Activated T-helper 1 cell treated with Interleukin-2 at 50 U/mL for 16 hours (primary cell): Measurements from ENCODE around the gene BAHD1.
"Not testable (repeated sequence)": the region's sequence is repeated elsewhere in the genome, so short reads cannot be mapped to it uniquely, and the experiment has no call there.

Experiments used
- DNase-seq: peaks from one replicate; pipeline ENCODE4 v3.0.0-alpha.2; 2020; ENCODE audit warnings: low read depth

Gene BAHD1

DNA sequence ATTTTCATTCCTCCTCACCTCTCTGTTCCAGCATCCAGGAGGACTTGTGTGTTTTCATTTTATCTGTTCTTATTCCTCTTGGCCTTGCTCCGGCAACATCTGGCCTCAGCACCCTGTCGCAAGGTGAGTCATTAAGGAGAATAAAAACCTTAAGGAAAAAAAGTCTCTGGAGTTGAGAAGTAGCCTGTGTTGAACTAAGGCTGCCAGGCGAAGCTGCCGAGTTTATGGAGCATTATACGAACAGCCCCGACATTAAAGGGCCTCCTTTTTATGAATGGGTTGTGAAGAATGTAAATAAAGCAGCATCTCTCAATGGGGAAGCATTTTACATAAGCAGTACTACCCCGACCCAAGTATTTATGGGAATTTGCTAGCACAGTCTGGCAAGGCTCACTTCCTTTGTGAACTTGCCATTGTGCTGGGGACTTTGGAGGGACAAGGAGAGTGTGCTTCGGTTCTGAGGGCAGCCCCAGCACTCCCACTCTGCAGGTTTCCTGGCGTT, 4.7 kb downstream of the BAHD1 start:
- no peak for DNase-seq

GRCh38 chr15:40446144-40446543, 5.4 kb downstream of the BAHD1 start:
- DNase-seq = no peak

DNA sequence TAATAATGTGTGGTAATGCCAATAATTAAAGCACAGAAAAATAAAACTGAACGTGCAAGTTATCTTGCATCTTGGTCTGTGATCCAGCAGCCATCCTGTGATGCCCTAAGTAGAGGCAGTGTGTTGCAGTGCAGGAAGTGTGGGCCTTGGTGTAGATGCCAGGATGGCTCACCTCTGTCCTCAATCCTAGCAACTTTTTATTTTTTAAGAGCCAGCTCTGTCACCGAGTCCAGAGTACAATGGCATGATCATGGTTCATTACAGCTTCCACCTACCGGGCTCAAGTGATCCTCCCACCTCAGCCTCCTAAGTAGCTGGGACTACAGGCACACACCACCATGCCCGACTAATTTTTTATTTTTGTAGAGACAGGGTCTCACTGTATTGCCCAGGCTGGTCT, 7.6 kb downstream of the BAHD1 start:
- no peak for DNase-seq

DNA sequence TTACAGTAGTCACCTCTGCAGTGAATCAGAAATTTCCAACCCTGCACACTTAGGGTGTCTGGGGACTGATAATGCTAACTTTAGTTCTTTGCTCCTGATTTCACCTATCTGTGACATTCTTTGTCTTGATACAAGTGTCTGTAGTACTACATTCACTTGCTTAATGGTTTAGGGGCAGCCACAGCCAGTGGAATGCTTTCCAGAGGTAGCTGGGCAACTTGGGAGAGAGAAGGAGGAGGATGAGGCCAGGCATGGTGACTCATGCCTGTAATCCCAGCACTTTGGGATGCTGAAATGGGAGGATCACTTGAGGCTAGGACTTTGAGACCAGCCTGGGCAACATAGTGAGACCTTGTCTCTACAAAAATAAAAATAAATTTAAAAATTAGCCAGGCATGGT, 8.5 kb downstream of the BAHD1 start:
- DNase-seq = no peak

GRCh38 chr15:40450047-40450446, 9.3 kb downstream of the BAHD1 start:
- DNase-seq = no peak

DNA sequence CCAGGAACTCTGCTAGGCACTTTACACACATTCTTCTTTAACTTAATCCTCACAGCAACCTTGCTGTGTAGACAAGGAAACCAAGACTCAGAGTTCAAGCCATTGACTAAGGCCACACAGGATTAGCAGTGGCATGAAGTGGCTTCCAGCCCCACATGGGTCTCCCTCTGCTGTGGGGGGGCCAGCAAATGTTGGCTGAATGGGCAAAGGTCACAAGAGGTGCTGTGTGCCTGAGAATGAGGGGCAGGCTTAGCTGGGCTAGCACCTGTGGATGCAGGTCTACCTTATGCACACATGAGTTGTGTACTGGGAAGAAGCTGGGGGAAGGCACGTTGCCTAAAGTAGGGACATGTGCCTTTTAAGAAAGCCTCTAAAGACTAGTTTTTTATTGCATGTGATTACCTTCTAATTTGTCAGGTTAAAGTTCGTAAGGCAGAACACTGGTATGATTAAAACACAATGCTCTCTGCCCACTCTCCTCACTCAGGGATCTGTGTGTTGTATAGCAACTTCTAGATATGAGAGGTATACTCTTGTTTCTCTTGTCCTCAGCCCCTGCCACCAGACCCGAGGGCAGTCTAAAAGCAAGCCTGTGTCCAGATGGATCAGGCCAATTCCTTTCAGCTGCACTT, 10.9 kb downstream of the BAHD1 start:
- DNase-seq = no peak

DNA sequence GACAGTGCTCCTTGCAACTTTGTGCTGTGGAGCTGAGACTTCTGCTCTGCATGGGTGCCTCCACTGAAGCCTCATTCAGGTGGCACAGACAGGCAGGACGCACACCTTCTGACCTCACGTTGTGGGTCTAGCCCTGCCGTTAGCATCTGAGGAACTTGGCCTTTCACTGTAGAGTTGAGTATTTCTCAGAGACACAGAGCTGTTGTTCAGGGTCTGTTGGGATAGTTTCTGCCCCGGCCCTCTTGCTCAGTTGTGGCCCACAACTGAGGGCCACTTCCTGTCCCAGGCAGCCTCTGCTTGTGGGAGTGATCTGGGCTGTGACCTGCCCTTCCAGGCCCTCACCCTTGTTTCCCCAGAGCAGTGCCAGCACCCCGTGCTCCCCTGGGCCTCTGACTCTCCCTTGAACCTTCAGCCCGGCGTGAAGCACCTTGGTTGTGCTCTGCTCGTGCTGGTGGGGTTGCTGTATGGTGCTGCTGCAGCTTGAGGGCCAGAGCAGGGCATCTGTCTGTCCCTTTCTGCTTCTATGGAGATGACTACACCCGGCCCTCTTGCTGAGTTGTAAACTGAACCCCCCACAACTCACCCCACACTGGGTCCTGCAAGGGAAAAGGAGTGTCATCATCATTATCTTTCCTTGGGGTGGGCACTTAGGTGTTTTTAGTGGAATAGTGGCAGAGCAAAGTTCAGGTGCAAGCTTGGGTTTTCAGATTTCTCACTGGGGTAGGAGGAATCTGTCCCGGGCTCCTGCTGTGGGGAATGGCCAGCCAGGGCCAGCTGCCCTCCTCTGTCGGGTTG, 11.7 kb downstream of the BAHD1 start:
- no peak for DNase-seq

GRCh38 chr15:40453941-40454340, 13.2 kb downstream of the BAHD1 start:
- not testable (repeated sequence) for DNase-seq

GRCh38 chr15:40454904-40455391, 14.2 kb downstream of the BAHD1 start:
- no peak for DNase-seq

DNA sequence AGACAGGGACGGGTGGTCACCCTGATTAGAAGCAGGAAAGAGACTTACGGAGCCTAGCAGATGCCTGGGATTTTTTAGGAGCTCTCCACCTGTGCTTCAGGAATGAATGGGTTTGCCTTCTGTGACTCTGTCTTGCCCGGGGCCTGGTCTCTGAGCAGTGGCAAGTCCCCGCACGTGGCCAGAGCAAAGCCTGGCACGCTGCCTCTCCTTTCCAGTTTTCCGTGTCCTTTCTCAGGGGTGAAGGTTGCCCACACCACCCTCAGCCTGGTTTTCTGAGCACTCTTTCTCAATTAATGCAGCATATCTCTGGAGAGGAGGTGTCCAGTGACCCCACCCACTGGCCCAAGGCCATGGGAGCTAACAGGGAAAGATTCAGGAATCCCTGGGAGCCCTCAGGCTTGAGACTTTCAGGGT, 15.6 kb downstream of the BAHD1 start:
- DNase-seq = no peak

- DNase-seq = no peak
These were observed 16.0 kb downstream of the BAHD1 start for GRCh38 chr15:40456738-40457137.

GRCh38 chr15:40458495-40459371, 18.0 kb downstream of the BAHD1 start:
- DNase-seq = no peak

DNA sequence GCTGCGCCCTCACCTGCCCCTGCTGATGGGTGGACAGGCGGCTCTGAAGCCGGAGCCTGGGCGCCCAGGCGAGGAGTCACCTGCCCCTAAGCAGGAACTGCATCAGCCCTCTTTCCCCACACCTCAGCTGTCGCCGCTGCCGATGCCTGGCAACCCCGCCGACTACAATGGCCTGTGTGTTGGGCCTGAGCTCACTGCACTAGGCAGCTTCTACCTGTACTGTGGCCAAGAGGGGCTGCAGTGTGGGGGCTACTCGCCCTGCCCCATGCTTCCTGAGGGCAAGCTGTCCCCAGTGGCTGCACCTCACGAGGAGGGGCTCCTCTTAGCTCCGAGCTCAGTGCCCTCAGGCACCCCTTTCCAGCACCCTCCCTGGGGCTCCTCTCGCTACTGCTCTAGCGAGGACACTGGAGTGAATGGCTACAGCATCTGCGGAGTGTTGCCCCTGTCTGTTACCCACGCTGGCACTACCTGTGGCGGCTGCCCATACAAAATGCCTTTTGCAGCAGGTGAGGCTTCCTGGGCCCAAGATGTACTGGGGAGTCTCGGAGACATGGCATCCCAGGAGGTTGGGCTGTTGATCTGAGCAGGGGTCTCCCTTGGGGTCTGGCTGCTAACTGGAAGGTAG, 18.8 kb downstream of the BAHD1 start:
- no peak for DNase-seq

- DNase-seq = no peak
These were observed 19.7 kb downstream of the BAHD1 start for GRCh38 chr15:40460404-40460803.

- no peak for DNase-seq
These were observed 21.2 kb downstream of the BAHD1 start for GRCh38 chr15:40461958-40462357.

DNA sequence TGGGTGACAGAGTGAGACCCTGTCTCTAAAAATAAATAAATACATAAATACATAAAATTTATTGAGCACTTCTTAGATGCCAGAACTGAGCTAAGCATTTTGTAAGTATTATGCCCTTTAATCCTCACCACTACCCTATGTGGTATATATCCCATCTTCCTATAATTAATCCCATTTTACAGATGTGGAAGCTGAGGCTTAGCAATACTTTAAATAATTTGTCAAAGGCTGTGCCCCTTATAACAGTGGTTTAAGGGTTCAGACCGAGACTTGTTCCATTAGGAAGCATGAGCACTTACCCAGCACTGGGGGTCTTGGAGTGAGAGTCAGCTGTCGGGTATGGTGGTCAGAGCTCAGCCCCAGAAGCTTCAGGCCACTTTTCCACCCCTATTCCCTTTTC, 22.5 kb downstream of the BAHD1 start:
- DNase-seq = no peak

- no peak for DNase-seq
These were observed 23.3 kb downstream of the BAHD1 start for GRCh38 chr15:40463886-40464545.

DNA sequence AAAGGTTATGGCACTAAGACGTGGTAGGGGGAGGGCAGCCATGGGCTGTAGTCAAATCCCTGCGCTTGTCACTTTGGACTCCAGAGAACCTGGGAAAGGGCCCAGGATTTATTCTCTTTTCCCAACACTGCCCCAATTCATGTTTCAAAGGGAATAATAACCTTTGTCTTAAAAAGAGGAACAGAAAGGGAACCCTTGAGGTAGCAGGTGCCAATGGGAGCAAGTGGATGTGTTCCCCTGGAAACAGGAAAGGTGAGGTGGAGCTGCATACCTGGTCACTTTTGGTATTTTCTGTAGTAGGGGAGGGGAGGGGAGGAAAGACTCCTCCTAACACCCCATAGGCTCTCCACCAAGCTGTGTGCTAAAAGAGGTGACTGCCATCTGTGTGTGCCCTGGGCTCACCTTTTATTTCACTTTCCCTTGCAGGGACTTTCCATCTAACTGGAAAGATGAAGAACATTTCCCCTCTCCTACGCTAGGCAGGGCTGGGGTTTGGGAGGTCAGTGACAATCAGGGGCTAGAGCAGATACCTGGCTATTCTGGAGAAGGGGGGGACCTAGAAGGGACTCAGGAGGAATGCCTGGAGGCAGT, 23.9 kb downstream of the BAHD1 start:
- DNase-seq = no peak

- DNase-seq = no peak
These were observed 25.2 kb downstream of the BAHD1 start for GRCh38 chr15:40465939-40466338.

DNA sequence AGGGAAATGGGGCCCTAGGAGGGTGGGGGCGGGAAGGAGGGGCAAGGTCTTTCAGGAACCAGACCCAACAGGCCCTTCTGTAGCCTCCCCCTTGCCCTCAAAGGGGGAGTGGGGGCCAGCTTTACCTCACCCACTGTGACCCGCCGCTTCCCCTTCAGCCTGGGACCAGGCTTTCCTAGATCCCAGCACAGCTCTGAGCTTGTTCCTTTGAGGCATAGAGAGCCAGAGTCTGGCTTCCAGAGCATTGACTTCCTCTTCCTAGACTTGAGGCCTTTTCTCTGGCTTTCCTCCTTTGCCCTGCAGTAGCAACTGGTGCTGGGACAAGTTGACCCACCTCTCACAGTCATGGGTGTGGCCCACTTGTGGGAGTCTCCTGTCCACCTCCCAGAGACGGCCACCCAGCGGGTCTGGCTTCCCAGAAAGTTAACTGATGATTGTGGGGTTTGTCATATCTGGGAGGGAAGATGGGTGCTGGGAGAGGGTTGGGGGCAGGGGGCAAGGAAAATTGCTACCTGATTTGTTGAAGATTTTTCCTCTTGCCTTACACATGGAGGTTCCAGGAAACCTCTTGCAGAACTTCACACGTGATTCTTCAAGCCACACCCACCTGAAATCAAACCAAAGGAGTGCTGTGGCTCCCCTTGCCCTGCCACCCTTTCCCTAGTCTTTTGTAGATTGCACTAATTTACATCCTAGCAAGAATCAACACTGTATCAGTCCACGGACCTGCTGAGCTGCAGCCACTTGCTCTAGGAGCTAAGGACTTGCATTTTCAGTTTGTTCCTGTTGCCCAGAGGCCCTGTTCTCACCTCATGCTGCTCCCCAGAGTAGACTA, 25.9 kb downstream of the BAHD1 start:
- no peak for DNase-seq
